ENCODE measurements around the gene C16orf54.

DNA sequence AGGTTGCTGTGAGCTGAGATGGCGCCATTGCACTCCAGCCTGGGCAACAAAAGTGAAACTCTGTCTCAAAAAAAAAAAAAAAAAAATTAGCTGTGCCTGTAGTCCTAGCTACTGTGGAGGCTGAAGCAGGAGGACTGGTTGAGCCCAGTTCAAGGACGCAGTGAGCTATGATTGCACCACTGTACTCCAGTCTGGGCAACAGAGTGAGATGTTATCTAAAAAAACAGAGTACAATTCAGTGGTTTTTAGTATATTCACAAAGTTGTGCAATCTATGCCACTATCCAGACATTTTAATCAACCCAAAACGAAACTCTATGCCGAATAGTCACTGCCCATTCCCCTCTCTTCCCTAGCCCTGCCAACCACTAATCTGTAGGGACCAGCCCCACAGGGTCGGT, 25.1 kb downstream of the C16orf54 start:
- TF ChIP-seq, protein P1, sequence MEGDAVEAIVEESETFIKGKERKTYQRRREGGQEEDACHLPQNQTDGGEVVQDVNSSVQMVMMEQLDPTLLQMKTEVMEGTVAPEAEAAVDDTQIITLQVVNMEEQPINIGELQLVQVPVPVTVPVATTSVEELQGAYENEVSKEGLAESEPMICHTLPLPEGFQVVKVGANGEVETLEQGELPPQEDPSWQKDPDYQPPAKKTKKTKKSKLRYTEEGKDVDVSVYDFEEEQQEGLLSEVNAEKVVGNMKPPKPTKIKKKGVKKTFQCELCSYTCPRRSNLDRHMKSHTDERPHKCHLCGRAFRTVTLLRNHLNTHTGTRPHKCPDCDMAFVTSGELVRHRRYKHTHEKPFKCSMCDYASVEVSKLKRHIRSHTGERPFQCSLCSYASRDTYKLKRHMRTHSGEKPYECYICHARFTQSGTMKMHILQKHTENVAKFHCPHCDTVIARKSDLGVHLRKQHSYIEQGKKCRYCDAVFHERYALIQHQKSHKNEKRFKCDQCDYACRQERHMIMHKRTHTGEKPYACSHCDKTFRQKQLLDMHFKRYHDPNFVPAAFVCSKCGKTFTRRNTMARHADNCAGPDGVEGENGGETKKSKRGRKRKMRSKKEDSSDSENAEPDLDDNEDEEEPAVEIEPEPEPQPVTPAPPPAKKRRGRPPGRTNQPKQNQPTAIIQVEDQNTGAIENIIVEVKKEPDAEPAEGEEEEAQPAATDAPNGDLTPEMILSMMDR (IDR thresholded peaks at IDR 0.05; ENCODE audit: low read depth, low read length) = no peak
- TF ChIP-seq EZH2phosphoT487 (IDR thresholded peaks at IDR 0.05; ENCODE audit: low read depth) = no peak

All from OCI-LY3 (cell line).